Endothelial cell of umbilical vein (primary cell): ENCODE data around the gene GALNT2. TPM values are rescaled to one million over a fixed set of nuclear protein-coding genes. Genes with fewer than 3 reads are reported as not detected.

Source experiments
- BruUV-seq: library from RNA; stranded (reverse); fragments of 400-500 nt; replicated peaks from 2 replicates; lab custom pipeline; 2021; lab: Mats Ljungman, UMichigan
- CTCF ChIA-PET: fragments of 300-600, 350-600 bp; sonication (Branson Sonifier 250); formaldehyde crosslinking; loops from one replicate; lab custom pipeline; 2021; ENCODE audit warnings: antibody characterized with exemption, inconsistent platforms; lab: Charles Lee
- POLR2A ChIA-PET: fragments of 300-600, 350-600 bp; sonication (Branson Sonifier 250); formaldehyde crosslinking; loops from one replicate; lab custom pipeline; 2021; ENCODE audit warnings: antibody characterized with exemption, inconsistent platforms; lab: Charles Lee
- DNase-seq: peaks from one replicate; pipeline ENCODE4 v3.0.0-alpha.2; 2011; ENCODE audit warnings: low read depth, low spot score
- FAIRE-seq: peaks from 2 replicates; lab custom pipeline; 2011; peaks lifted over from hg19 to GRCh38; lab: Jason Lieb, UNC
- H2AFZ ChIP-seq: 2 replicates; pipeline ENCODE4 v1.6.0; 2012; ENCODE audit warnings: low read depth, low read length, control low read depth, inconsistent platforms
- H3K27ac ChIP-seq: 2 replicates; pipeline ENCODE4 v1.5.1; 2011; ENCODE audit warnings: low read depth, mild to moderate bottlenecking, control low read depth, low read length, moderate library complexity; ENCODE audit not compliant: insufficient read depth
- H3K27me3 ChIP-seq, 2 experiments: 2 replicates each; pipeline versions ENCODE4 v1.6.0 to v1.6.1; 2011; ENCODE audit warnings: low read length in 2 of 2, mixed read lengths in 1 of 2; ENCODE audit not compliant: control insufficient read depth in 2 of 2, insufficient read depth in 2 of 2
- H3K36me3 ChIP-seq, 2 experiments: 2 replicates in 1 of 2; 3 replicates in 1 of 2; pipeline ENCODE4 v1.5.1; 2011; ENCODE audit warnings: low read length in 2 of 2, mild to moderate bottlenecking in 1 of 2, moderate library complexity in 1 of 2; ENCODE audit not compliant: control insufficient read depth in 2 of 2, insufficient read depth in 2 of 2; ENCODE audit errors: extremely low read depth in 1 of 2
- H3K4me1 ChIP-seq: 3 replicates; pipeline ENCODE4 v1.5.1; 2011; ENCODE audit warnings: mild to moderate bottlenecking, low read length; ENCODE audit not compliant: control insufficient read depth, insufficient read depth; ENCODE audit errors: extremely low read depth
- H3K4me2 ChIP-seq: 2 replicates; pipeline ENCODE4 v1.6.1; 2011; ENCODE audit warnings: low read length, control low read depth, mixed read lengths; ENCODE audit not compliant: insufficient read depth
- H3K4me3 ChIP-seq, 3 experiments: fragments of 200-600 bp in 1 of 3; sonication (generic), shearing (Covaris generic) in 1 of 3; replicated peaks in 1 of 3; 2 replicates each; pipeline ENCODE4 v1.5.1; 2011 to 2016; ENCODE audit warnings: control low read depth in 3 of 3, low read length in 3 of 3, mild to moderate bottlenecking in 2 of 3, inconsistent platforms in 1 of 3, low read depth in 1 of 3, moderate library complexity in 1 of 3; ENCODE audit not compliant: insufficient read depth in 1 of 3
- H3K79me2 ChIP-seq: 2 replicates; pipeline ENCODE4 v1.6.0; 2012; ENCODE audit warnings: low read length, inconsistent platforms; ENCODE audit not compliant: control insufficient read depth, insufficient read depth
- H3K9ac ChIP-seq: replicated peaks from 2 replicates; pipeline ENCODE3; 2011; ENCODE audit warnings: low read length, control low read depth; ENCODE audit not compliant: insufficient read depth; ENCODE audit errors: extremely low read depth
- H3K9me1 ChIP-seq: replicated peaks from 3 replicates; pipeline ENCODE4 v1.6.0; 2011; ENCODE audit warnings: mild to moderate bottlenecking, low read length; ENCODE audit not compliant: control insufficient read depth, insufficient read depth; ENCODE audit errors: extremely low read depth
- H3K9me3 ChIP-seq: replicated peaks from 2 replicates; pipeline ENCODE4 v1.5.1; 2012; ENCODE audit warnings: low read length, inconsistent platforms; ENCODE audit not compliant: control insufficient read depth, insufficient read depth
- H4K20me1 ChIP-seq: replicated peaks from 2 replicates; pipeline ENCODE3; 2011; ENCODE audit warnings: mild to moderate bottlenecking, low read length; ENCODE audit not compliant: control insufficient read depth, insufficient read depth; ENCODE audit errors: extremely low read depth
- EZH2 ChIP-seq: IDR thresholded peaks from 2 replicates; pipeline ENCODE4 v1.6.1; 2012; ENCODE audit warnings: borderline replicate concordance, low read depth, mild to moderate bottlenecking, moderate library complexity, low read length, inconsistent platforms; ENCODE audit not compliant: severe bottlenecking
- FOS ChIP-seq: IDR thresholded peaks from 2 replicates; pipeline ENCODE4 v1.6.1; 2011; ENCODE audit warnings: mild to moderate bottlenecking, low read length, moderate library complexity, borderline replicate concordance; ENCODE audit not compliant: insufficient read depth
- GATA2 ChIP-seq: IDR thresholded peaks from 2 replicates; pipeline ENCODE4 v1.7.0; 2011; ENCODE audit warnings: low read depth, mild to moderate bottlenecking, moderate library complexity, mixed read lengths, low read length; ENCODE audit not compliant: insufficient read length, insufficient read depth
- JUN ChIP-seq: IDR thresholded peaks from 2 replicates; pipeline ENCODE4 v1.6.1; 2011; ENCODE audit warnings: borderline replicate concordance, low read depth; ENCODE audit not compliant: insufficient read length, insufficient read depth
- MAX ChIP-seq: IDR thresholded peaks from 2 replicates; pipeline ENCODE4 v1.6.1; 2011; ENCODE audit not compliant: insufficient read depth, insufficient read length
- MYC ChIP-seq: IDR thresholded peaks from one replicate; pipeline ENCODE4 v1.6.1; 2011; ENCODE audit warnings: mild to moderate bottlenecking, low read depth, low read length
- POLR2A ChIP-seq: IDR thresholded peaks from 2 replicates; pipeline ENCODE4 v1.6.1; 2012; ENCODE audit warnings: low read depth, mild to moderate bottlenecking, control low read depth, low read length
- POLR2AphosphoS5 ChIP-seq: IDR thresholded peaks from 2 replicates; pipeline ENCODE4 v1.6.1; 2012; ENCODE audit warnings: low read depth, mild to moderate bottlenecking, control low read depth, low read length, moderate library complexity; ENCODE audit not compliant: insufficient read depth
- dilution Hi-C: fragments of 300-500 bp; cut with MboI; formaldehyde crosslinking; loops from one replicate; pipeline ENCODE4 v1.15.0; 2019; ENCODE audit warnings: low sequenced_read_pairs; ENCODE audit not compliant: extremely low pct_ligation_motif_present
- intact Hi-C: fragments of 100-400 bp; cut with micrococcal nuclease; formaldehyde crosslinking; loops from one replicate; pipeline ENCODE4 v1.10.0; 2022
- polyA plus RNA-seq, 4 experiments: library from polyadenylated mRNA; depleted of rRNA in 3 of 4; stranded (reverse) in 3 of 4; unstranded in 1 of 4; fragments of >200 nt; gene quantifications; 2 replicates each; pipeline versions ENCODE4 v1.2.1 to v1.2.3, GENCODE V29; 2011 to 2012; ENCODE audit warnings: missing spikeins in 1 of 4
- total RNA-seq: library from RNA; stranded (reverse); gene quantifications from 2 replicates; pipeline ENCODE4 v1.2.3, GENCODE V29; 2021
- TF ChIP-seq, protein P1 (sequence below), 2 donors: IDR thresholded peaks; 1 replicate in 1 of 2; 2 replicates in 1 of 2; pipeline ENCODE4 v1.5.1; 2011; ENCODE audit warnings: low read length in 2 of 2, mild to moderate bottlenecking in 2 of 2, moderate library complexity in 2 of 2, control low read depth in 1 of 2, inconsistent platforms in 1 of 2, low read depth in 1 of 2; ENCODE audit not compliant: insufficient read depth in 1 of 2; ENCODE audit errors: extremely low read depth in 1 of 2

Gene GALNT2
- total and polyA plus RNA-seq, 2 donors (not counting 3 experiments of a cell fraction or from before 2014, with no cell fraction given): 56.3 to 77.5 TPM

DNA sequence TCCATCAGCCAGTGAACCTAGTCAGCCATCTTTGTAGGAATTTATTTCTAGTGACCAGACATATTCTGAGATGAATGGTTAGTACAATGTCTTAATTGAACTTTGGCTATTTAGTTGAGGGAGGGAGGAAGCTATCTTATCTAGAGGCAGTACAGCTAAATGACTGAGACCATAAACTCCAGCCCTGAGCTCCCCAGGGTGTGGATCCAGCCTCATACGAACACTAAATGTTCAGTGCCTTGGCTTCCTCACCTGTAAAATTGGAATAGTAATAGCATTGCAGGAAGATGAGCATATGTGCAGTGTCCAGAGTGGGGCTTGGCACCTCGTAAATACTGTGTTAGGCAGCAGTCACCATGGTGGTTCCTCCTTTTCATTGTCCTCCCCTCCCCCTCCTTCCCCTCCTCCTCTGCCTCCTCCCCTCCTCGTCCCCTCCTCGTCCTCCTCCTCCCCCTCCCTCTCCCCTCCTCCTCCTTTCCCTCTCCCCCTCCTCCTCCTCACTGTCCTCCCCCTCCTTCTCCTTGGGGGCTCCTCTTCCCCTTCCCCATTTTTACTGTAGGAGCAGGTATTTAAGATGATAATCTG, 108.2 kb downstream of the GALNT2 start:
- no peaks in the 10 kb centered on the region for H3K9me1 ChIP-seq
- no peak overlapping the region for H3K9ac ChIP-seq
- TF ChIP-seq MYC: no peak
- peaks cover 2% of the 10 kb centered on the region for H3K79me2 ChIP-seq
- BruUV-seq: no TSS peak
- dilution Hi-C loops (no loop called here), intact Hi-C loops (no loop called here)
- CTCF ChIA-PET: no interaction called here
- no peak overlapping the region for H3K4me2 ChIP-seq
- H3K4me1 ChIP-seq: no peaks in the 10 kb centered on the region
- POLR2A ChIA-PET: no interaction called here
- H2AFZ ChIP-seq: no peak overlapping the region
- no peaks in the 10 kb centered on the region for H3K9me3 ChIP-seq
- no peak overlapping the region for H3K27ac ChIP-seq
- H3K4me3 ChIP-seq: no peak overlapping the region
- FAIRE-seq: no peak
- no peaks in the 10 kb centered on the region for H3K36me3 ChIP-seq
- H3K27me3 ChIP-seq: no peaks in the 10 kb centered on the region
- no peak for DNase-seq
- no peaks in the 10 kb centered on the region for H4K20me1 ChIP-seq

DNA sequence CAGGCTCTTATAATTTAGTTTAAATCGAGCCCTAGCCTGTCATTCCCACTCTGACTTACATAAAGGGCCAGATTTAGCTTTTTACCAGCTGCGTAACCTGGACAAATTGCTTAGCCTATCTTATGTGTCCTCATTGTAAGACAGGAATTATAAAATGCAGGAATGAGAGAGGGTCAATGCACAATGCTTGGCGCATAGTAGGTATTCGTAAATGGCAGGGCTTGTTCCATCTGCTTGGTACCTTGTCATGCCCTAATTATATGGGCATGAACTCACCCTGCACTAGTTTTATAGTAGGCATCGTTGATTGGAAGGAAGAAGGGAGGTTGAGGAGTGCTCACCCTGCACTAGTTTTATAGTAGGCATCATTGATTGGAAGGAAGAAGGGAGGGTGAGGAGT, 108.8 kb downstream of the GALNT2 start:
- no TSS peak for BruUV-seq
- no peak for TF ChIP-seq FOS
- TF ChIP-seq POLR2A: no peak
- no peak for TF ChIP-seq POLR2AphosphoS5
- no peak for TF ChIP-seq MAX
- no peak for TF ChIP-seq EZH2
- no peak for TF ChIP-seq MYC
- no peak for TF ChIP-seq JUN
- TF ChIP-seq GATA2: no peak
- TF ChIP-seq, protein P1, sequence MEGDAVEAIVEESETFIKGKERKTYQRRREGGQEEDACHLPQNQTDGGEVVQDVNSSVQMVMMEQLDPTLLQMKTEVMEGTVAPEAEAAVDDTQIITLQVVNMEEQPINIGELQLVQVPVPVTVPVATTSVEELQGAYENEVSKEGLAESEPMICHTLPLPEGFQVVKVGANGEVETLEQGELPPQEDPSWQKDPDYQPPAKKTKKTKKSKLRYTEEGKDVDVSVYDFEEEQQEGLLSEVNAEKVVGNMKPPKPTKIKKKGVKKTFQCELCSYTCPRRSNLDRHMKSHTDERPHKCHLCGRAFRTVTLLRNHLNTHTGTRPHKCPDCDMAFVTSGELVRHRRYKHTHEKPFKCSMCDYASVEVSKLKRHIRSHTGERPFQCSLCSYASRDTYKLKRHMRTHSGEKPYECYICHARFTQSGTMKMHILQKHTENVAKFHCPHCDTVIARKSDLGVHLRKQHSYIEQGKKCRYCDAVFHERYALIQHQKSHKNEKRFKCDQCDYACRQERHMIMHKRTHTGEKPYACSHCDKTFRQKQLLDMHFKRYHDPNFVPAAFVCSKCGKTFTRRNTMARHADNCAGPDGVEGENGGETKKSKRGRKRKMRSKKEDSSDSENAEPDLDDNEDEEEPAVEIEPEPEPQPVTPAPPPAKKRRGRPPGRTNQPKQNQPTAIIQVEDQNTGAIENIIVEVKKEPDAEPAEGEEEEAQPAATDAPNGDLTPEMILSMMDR (IDR thresholded peaks at IDR 0.05; ENCODE audit: extremely low read depth in 1 of 2, insufficient read depth in 1 of 2, low read depth in 1 of 2, low read length in 2 of 2): no peak
- Histone ChIP-seq H3K9me3 (no peaks in the 10 kb centered on the region), H3K27ac (no peak overlapping the region), H3K27me3 (no peaks in the 10 kb centered on the region), H3K36me3 (no peaks in the 10 kb centered on the region), H3K4me3 (no peak overlapping the region), H4K20me1 (no peaks in the 10 kb centered on the region), H3K9ac (no peak overlapping the region), H3K9me1 (no peaks in the 10 kb centered on the region), H3K4me2 (no peak overlapping the region), H3K4me1 (no peaks in the 10 kb centered on the region), H2AFZ (no peak overlapping the region), H3K79me2 (peaks cover 2% of the 10 kb centered on the region)
- DNase-seq (no peak), FAIRE-seq (no peak)
- intact Hi-C loops: no loop called here
- POLR2A ChIA-PET: no interaction called here
- dilution Hi-C loops: no loop called here
- CTCF ChIA-PET: no interaction called here
